ENCODE results near the gene SYT2.
"Not testable (repeated sequence)": the region's sequence is repeated elsewhere in the genome, so short reads cannot be mapped to it uniquely, and the experiment has no call there.

Gene SYT2

DNA sequence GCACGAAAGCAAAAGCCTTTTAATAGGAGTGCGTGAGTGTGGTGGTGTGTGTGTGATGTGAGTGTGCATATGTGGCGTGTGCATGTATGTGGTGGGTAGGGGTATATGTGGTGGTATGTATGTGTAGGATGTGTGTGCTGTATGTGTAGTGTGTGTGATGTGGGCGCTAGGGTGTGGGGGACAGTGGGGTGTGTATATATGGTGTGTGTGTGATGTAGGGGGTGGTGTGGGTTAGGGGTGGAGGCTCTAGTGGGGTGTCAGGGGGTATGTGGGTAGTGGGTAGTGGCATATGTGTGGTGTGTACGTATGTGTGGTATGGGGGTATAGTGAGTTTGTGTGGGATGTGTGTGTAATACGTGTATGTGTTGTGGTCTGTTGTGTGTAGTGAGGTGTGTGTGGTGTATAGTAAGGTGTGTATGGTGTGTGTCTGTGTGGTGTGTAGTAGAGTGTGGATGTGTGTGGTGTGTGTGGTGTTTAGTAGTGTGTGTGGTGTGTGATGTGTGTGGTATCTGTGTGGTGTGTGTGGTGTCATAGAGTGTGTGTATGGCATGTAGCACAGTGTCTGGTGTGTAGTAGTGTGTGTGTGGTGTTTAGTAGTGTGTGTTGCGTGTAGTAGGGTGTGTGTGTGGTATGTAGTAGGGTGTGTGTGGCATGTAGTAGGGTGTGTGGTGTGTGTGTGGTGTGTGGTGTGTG lies 86.0 kb downstream of the SYT2 start:
- no peak for DNase-seq (ENCODE audit: low read depth)

DNA sequence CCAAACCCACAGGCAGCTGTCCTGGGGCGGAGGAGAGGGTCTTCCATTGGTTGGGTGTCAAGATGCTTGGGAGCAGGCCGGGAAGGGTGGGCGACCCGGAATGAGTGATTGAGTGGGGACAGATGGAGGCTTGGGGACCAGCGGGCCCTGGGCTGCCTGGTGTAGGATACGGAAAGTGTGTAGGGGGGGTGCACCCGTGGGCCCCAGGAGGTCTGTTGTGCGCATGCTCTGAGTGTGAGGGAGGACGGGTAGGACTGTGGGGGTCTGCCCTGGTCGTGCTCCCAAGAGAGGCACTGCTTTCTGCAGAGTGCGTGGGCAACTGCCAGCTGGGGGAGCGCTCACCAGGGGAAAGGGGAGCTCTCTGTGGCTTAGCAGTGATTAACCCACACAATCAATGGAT lies 86.8 kb downstream of the SYT2 start:
- DNase-seq (ENCODE audit: low read depth), result not testable (repeated sequence)

DNA sequence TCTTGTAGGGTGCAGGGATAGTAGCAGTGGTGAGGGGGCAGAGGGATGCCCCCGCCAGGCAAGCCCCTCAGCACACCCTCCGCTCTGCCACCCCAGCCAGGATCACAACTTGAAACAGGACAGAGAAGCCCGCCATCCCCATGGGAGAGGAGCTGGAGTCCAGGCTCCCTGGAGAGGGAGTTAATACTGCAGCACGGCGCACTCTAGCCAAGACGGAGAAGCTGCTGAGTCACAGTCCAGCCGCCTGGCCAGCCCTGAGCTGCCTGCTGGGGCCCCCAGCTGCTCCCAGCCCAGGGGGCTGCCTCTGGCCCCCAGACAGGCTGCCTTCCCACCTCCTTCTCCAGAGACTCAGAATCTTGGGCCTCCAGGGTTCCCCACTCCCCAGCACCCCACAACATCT lies 87.2 kb downstream of the SYT2 start:
- DNase-seq (ENCODE audit: low read depth), result no peak

DNA sequence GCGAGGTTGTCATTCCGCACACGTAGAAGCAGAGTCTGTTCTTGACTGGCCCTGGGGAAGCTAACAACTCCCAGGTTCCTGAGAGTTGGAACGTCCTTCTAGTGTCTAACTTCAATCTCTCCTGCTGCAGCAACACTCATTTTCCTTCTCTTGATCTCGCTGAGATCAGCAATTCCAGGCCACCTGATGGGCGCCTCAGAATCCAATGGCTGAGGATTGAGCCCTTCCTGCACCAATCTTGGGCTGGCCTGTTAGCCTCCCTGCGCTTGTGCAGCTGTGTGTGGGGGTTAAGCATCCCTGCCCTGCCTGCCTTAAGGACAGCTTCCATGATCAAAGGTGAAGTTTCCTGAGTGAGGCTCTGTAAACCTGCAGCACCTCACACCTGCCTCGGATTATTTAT lies 87.9 kb downstream of the SYT2 start:
- no peak for DNase-seq (ENCODE audit: low read depth)

DNA sequence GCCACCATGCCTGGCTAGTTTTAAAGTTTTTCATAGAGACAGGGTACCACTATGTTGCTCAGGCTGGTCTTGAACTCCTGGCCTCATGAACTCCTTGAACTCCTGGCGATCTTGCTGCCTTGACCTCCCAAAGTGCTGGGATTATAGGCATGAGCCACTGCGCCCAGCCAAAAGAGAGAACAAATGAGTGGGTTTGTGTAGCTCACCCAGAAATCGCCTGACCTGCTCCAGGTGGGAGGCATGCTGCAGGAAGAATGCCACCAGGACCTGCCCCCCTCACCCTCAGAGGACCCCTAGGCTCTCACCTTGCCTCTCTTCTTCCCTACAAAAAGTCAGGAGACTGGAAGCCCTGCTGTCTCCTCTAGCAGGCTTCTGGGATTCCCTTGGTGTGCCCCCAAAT lies 88.8 kb downstream of the SYT2 start:
- DNase-seq (ENCODE audit: low read depth), result no peak

DNA sequence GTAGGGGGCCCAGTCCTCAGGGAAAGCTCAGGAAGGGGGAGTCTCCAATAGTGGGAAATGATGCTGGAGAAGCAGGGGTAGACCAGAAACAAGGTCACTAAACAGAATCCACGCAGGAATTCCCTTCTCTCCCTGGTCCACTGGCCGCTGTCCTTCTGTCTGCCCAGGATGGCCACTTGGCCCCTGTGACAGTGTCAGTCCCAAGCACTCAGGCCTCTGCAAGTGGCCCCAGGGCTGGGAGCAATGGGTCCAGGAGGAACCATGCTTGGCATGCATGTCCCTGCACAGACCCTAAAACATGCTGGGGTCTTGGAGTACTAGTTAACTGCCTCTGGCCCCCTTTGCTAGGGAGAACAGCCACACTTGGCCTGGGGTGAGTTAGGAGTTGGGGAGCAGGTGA lies 90.2 kb downstream of the SYT2 start:
- DNase-seq (ENCODE audit: low read depth), result not testable (repeated sequence)

DNA sequence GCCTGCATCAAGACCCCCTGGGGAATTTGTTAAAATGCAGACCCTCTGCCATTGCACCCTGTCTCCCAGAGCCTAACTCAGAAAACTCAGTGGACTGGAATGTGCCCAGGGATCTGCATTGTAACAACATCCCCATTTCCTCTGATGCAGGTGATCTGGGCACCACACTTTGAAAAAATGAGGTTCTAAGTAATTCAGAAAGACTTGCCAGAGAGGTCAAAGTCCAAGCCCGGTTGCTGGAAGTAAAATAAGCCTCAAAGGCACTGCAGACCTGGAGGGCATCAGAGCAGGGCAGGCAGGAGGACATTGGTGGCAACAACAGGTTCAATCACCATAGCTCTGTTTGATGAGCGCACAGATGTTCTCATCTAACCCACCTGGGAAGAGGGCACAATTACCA lies 90.7 kb downstream of the SYT2 start:
- no peak for DNase-seq (ENCODE audit: low read depth)

DNA sequence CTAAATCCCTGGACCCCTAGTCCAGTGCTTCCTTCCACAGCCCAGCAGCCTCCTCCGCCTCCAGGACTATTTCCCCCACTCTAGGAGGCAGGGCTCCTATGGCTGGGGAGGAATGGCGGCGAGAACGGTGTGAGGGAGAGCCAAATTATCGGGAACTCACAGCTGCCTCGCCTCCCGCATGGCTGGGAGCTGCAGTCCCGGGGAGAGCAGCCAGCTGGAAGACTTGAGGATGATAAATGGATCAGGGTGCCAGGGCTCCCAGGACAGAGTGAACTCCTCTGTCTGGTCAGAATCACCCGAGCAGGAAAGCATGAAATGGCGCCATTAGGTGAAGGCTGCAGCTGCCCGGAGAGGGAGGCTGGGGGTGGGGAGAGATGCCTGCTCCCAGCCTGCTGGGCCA lies 91.2 kb downstream of the SYT2 start:
- DNase-seq (ENCODE audit: low read depth), result not testable (repeated sequence)

DNA sequence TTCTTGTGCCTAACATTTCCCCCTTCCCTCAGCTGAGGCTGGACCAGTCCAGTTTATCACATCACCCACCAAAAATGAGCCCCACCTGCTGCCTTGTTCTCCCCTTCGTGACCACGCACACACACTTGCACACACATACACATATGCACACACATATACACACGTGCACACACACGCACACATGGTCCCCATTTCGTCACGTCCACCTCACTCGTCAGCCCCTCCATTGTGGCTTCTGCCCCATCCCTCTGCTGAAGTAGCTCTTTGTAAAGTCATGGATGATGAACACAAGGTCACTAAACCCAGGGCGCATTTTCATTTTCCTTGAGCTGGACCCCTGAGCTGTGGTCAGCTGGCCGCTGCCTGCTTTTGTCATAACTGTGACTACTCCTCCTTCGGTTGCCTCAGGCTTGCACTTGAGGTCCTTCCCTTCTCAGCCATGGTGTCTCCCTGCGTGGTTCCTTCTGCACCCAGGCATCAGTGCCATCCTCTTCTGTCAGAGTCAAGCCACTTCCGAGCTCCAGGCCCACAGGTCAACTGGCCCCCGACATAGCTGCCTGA lies 93.8 kb downstream of the SYT2 start:
- no peak for DNase-seq (ENCODE audit: low read depth)

DNA sequence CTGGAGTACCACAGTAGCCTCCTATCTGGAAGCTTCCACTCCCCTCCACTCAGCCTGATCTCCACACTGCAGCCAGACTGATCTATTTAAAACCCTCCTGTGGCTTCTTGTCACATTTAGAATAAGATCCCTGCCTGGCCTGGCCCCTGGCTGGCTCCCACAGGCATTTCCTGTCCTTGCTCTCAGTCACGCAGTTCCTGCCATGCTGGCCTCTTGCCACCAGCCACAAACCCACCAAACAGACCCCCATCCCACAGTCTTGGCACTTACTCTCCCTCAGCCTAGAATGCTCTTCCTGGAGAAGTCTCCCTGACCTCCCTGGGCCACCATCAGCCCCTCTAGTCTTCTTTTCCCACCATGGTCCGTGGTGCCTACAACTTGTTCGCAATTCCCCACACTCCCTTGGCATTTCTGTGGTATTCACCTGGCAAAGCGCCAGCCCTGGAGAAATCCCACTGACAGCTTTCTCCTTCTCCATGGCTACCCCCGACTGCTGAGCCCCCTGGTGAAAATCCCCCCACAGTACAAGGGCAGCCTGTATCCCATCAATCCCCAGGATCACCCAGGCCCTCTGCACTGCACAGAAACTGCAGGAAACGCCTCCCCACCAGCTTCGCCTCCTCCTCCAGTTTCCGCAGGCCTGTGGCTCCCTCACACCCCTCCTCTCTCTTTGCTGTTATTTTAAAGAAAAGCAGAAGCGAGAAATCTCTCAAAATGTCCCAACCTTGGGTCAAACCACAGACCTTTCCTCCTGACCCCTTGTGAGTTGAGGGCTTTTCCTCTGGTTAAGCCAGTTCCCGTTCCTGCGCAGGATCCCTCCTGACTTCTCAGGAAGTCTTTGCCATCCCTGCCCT lies 94.5 kb downstream of the SYT2 start:
- DNase-seq (ENCODE audit: low read depth), result no peak

DNA sequence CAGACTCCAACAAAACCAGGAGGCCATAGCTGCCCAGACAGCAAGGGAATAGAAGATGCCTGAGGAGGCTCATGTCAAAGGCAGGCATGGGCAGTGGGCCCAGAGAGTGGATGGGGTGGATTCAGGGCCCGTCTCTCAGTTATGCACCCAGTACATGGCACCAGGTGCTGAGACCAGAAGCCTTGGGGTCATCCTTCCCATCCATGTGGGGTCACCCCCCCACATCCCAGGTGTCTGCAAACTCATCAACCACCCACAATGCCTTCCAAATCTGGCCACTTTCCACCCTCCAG lies 95.1 kb downstream of the SYT2 start:
- DNase-seq (ENCODE audit: low read depth), result not testable (repeated sequence)

DNA sequence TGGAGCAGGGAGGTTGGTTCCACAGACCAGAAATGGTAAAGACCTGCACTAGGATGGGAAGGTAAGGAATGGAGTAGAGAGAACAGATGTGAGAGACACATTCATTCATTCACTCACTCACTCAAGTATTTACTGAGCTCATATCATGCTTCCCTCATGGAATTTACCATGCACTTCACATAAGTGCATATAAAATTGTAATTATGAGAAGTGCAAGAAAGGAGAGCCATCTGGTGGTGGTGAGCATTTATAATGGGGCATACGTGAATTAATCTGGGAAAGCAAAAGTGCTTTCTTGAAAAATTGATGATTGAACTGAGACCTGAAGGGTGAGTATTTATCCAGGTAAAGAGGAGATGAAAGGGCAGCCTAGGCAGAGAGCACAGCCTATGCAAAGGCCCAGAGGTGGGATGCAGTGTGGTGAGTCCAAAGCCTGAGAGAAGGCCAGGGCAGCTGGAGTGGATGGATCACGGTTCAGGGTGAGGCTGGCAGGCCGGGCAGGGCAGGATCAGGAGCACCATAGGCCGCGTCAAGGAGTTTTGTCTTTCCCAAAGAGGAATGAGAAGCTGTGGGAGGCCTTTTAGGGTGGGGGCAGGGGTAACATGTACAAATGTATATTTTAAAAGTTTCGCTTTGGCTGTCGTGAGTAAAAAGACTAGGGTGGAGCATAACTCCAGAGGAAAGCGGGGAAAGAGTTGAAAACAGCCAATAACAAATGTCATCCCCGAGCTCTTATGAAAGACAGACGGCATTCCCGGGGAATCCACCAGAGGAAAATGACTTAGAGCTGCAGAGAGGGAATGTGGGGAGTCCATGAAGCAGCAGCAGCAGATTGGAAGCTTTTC lies 95.7 kb downstream of the SYT2 start:
- not testable (repeated sequence) for DNase-seq (ENCODE audit: low read depth)

DNA sequence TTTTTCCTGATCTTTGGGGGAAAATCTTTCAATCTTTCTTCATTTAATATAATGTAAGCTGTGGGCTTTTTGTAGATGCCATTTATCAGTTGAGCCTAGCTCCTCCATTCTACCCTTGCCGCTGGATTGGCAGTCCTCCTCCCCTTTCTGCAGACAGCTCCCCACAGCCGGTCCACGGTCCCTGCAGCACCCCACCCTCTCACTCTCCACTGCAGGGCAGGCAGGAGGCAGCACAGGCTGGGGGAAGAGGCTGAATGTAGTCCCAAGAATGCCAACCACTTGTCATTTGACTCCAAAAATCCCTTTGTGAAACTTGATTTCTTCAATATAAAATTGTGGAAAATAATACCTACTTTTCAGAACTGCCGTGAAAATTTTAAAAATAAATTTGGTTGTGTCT lies 96.7 kb downstream of the SYT2 start:
- DNase-seq (ENCODE audit: low read depth), result no peak

DNA sequence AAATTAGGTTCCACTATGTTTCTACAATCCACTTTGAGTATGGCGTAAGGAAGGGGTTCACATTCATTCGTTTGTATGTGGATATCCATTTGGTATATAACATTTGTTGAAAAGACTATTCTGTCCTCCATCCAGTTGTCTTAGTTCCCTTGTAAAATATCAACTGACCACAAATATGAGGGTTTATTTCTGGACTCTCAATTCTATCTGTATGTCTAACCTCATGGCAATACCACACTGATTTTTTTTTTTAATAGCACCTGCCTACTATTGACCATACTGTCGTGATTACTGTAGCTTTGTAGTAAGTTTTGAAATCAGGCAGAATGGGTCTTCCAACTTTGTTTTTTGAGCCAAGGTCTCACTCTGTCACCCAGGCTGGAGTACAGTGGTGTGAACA lies 98.2 kb downstream of the SYT2 start:
- DNase-seq (ENCODE audit: low read depth), result not testable (repeated sequence)

DNA sequence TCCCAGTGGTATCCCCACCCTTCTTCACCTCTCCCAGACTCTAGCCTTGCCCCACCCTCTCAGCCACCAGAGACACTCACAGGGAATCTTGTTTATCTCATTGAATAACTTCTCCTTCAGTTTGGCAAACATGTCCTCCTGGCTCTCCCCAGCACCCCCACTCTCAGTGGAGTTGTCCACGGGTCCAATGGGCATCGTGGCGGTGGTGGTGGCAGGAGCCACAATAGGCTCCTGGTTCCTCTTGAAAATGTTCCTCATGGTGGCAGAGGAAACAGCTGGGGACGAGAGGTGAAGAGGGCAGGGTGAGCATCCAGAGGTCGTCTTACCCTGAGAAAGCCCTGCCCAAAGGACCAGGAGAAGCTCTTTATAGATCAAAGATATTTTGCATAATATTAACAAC lies 104.7 kb downstream of the SYT2 start:
- DNase-seq (ENCODE audit: low read depth), result no peak

DNA sequence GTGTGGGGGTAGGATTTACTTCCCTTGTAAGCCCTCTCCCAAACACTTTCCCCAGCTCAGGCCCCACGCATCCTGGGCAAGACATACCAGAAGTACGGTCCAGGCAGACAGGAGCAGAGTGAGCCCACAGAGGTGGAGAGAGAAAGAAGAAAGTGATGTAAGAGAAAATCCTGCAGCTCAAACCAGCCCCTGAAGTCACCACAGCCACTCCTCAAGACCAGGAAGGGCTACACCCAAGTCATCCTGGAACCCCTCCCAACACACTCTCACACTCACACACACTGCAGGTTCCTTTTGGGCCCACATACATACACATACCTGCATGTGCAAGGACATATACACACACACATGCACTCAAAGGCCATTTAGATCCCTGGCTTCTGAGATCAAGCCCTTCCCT lies 106.8 kb downstream of the SYT2 start:
- no peak for DNase-seq (ENCODE audit: low read depth)

DNA sequence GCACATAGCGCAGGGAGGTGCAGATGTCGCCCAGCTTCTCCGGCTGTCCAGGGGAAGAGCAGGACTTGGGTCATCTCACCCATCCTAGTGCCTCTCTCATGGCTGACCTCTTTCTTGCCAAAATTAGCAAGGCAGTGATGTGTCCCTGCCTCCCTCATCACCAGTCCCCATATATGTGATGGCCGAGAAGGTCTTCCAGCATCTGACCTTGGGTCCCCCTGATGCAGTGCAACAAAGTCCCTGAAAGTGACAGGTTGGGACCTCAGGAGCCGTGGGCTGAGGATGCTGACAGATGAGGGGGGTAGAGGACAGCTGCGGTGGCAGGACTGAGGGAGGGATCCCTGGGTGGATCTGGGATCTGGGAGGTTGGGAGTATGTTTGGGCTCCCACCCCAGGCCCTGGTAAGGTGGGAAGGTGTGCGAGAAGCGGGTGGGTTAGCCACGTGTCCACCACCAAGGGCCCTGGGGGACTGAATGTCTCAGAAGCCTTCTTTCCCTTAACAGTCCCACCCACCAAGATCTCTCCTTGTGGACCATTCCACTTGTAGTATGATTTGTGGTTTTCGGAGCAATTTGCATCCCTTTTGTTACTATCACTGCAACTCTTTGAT lies 109.7 kb downstream of the SYT2 start:
- DNase-seq (ENCODE audit: low read depth), result no peak

DNA sequence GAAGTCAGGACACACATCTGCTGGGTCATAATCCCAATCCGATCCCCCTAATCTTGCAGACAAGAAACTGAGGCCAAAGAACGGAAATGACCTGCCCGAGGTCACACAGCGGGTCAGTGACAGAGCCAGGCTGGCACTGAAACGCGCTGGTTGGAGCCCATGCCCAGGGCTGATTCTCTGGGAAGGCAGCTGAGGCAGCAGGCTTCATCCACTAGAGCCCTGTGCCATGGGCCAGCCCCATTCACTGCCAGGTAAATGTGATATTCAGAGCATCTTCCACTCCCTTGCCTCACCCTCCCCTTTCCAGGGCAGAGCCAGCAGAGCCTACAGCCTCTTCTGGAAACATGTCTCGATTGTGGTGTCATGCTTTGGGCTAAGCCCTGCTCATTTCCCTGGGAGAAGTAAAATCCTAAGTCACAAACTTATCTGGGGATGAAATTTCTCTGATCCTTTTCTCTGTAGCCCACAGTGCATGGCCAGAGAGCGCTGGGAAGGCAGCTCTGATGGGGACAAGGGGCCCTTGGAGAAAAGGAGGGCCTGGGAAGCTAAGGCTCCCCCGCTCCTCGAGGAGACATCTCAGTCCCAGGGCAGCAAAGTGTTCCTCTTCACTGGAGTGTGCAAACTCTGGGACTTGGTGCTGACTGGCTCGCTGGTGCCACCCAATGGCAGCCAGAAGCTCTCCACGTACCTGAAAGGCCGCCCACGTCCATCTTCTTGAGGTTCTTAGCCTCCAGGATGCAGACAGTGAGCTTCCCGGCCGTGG lies 110.4 kb downstream of the SYT2 start:
- no peak for DNase-seq (ENCODE audit: low read depth)

DNA sequence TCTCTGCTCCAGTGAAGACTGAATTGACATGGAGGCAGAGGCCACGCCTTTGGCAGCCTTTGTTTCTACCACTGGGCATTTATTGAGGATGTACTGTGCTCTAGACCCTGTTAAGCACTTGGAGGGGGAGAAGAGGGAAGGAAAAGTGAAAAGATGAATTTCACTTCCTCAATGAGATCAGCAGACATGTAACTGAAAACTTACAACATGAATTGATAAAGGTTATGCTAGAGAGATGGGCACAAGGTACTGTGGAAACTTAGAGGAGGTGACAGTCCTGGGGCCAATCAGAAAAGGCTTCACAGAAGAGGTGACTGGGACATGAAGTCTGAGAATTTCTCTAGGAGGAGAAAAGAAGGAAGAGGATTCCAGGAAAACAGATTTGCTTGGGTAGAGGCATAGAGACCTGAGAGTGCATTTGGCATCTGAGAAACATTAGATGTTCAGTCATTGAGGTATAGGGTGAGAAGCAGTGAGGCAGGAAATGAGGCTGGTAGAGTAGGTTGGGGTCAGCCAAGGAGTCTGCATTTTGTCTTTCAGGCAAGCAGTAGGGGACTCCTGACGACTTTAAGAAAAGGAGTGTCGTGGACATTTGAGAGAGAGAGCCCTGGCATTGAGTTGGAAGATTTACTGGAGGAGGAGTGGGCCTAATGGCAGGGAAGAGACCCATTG lies 113.0 kb downstream of the SYT2 start:
- DNase-seq (ENCODE audit: low read depth), result no peak

DNA sequence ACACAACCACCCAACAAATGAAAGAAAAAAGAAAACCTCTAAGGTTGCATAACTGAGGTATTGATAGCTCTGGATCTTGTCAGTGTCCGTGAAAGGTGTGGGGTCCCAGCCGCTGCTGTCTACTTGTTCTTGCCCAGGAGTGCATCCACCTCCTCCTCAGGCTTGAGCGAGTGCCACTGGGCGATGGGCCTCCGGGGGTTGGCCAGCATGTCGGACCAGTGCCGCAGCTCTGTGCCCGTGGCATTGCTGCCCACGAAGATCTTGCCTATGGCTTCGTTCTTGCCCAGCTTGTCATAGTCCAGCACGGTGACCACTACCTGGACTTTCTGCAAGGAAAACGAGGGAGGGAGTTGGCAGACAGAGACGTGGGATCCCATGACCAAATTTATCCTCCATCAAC lies 113.6 kb downstream of the SYT2 start:
- no peak for DNase-seq (ENCODE audit: low read depth)

DNA sequence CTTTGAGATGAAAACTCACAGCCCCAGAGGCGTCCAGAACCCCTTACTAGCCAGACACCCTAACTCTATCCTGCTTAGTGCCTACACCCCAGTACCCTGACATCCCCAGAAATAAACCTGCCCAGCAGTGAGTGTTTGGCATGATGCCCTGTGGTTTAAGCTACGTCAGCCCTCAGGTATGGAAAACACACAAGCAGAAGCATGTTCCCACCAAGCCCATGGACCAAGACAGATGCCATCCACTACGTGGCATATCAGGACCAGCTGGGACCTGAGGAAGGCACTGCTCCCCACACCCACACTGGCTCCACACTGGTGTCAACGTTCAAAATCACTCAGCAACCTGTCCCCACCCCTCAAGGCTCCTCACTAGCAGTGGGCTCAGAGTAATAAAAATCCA lies 116.4 kb downstream of the SYT2 start:
- DNase-seq (ENCODE audit: low read depth), result no peak

Data from HS-5 (cell line).